K562 (cell line): Measurements from ENCODE around the gene POGZ. TPM values are rescaled to one million over a fixed set of nuclear protein-coding genes. Genes with fewer than 3 reads are reported as not detected.

Experiments used
- ATAC-seq: fragments of 200-7000 bp; cut with Tn5 transposase; 3 replicates; pipeline ENCODE4 v1.9.1; 2020; ENCODE audit warnings: moderate library complexity
- BruUV-seq: library from RNA; stranded (reverse); fragments of 400-500 nt; replicated peaks from 2 replicates; lab custom pipeline; 2021; lab: Mats Ljungman, UMichigan
- CTCF ChIA-PET: fragments of 300-600 bp; formaldehyde crosslinking; extraction: SDS; loops from one replicate; lab custom pipeline; 2021; ENCODE audit warnings: low intra/inter-chr PET ratio; lab: Yijun Ruan, JAX
- POLR2A ChIA-PET: fragments of 300-600, 350-650 bp; sonication (Branson Sonifier 250); formaldehyde crosslinking; extraction: SDS; loops from one replicate; lab custom pipeline; 2021; ENCODE audit warnings: antibody characterized with exemption, inconsistent platforms; lab: Yijun Ruan, JAX
- DNase-seq, 4 experiments: peaks; one replicate each; pipeline versions ENCODE4 v3.0.0 to v3.0.0-alpha.2; 2011 to 2018; ENCODE audit warnings: low spot score in 3 of 4, mixed read lengths in 3 of 4; ENCODE audit errors: extremely low read depth in 1 of 4
- FAIRE-seq: peaks from 2 replicates; lab custom pipeline; 2011; peaks lifted over from hg19 to GRCh38; lab: Jason Lieb, UNC
- H2AFZ ChIP-seq: 2 replicates; pipeline ENCODE4 v1.6.0; 2011; ENCODE audit warnings: low read depth, low read length, control low read depth, inconsistent platforms
- H3K27ac ChIP-seq: fragments of 200-600 bp; 3 replicates; pipeline ENCODE4 v1.8.0; 2011; ENCODE audit warnings: low read depth, mild to moderate bottlenecking, control low read depth, inconsistent platforms, low read length, moderate library complexity, mixed read lengths; ENCODE audit errors: extremely low read depth
- H3K27me3 ChIP-seq, 2 experiments: fragments of 300-600 bp in 1 of 2; 2 replicates in 1 of 2; 3 replicates in 1 of 2; pipeline versions ENCODE4 v1.6.0 to v1.8.0; 2011; ENCODE audit warnings: inconsistent platforms in 2 of 2, low read length in 2 of 2, mild to moderate bottlenecking in 1 of 2, mixed read lengths in 1 of 2, moderate library complexity in 1 of 2; ENCODE audit not compliant: control insufficient read depth in 2 of 2, insufficient read depth in 2 of 2
- H3K36me3 ChIP-seq: fragments of 300-600 bp; 3 replicates; pipeline ENCODE4 v1.8.0; 2011; ENCODE audit warnings: mild to moderate bottlenecking, low read length, inconsistent platforms; ENCODE audit not compliant: control insufficient read depth, insufficient read depth
- H3K4me1 ChIP-seq, 2 experiments: fragments of 200-600 bp in 1 of 2; replicated peaks in 1 of 2; 2 replicates in 1 of 2; 3 replicates in 1 of 2; pipeline versions ENCODE4 v1.5.1 to v1.8.0; 2011; ENCODE audit warnings: inconsistent platforms in 2 of 2, low read length in 2 of 2, mild to moderate bottlenecking in 1 of 2, mixed read lengths in 1 of 2, moderate library complexity in 1 of 2; ENCODE audit not compliant: control insufficient read depth in 2 of 2, insufficient read depth in 2 of 2
- H3K4me2 ChIP-seq: 2 replicates; pipeline ENCODE4 v1.6.1; 2011; ENCODE audit warnings: low read length, control low read depth, inconsistent platforms, mixed read lengths; ENCODE audit not compliant: insufficient read depth
- H3K4me3 ChIP-seq: fragments of 200-600 bp; sonication (generic), shearing (Covaris generic); 2 replicates; pipeline ENCODE4 v1.5.1; 2016; ENCODE audit warnings: control low read depth, inconsistent platforms
- H3K79me2 ChIP-seq: fragments of 200-600 bp; 3 replicates; pipeline ENCODE4 v1.8.0; 2011; ENCODE audit warnings: low read length, inconsistent platforms; ENCODE audit not compliant: control insufficient read depth, insufficient read depth
- H3K9ac ChIP-seq, 2 experiments: 2 replicates each; pipeline versions ENCODE4 v1.6.0 to v1.6.1; 2011; ENCODE audit warnings: low read depth in 2 of 2, low read length in 2 of 2, control low read depth in 1 of 2, inconsistent platforms in 1 of 2, mild to moderate bottlenecking in 1 of 2, mixed read lengths in 1 of 2; ENCODE audit not compliant: insufficient read depth in 1 of 2
- H3K9me1 ChIP-seq: one replicate; pipeline ENCODE4 v1.6.0; 2011; ENCODE audit warnings: inconsistent platforms, mild to moderate bottlenecking, low read length, moderate library complexity; ENCODE audit not compliant: control insufficient read depth, insufficient read depth
- H3K9me3 ChIP-seq: replicated peaks from 2 replicates; pipeline ENCODE4 v1.5.1; 2011; ENCODE audit warnings: low read depth, low read length, inconsistent platforms; ENCODE audit not compliant: control insufficient read depth, insufficient read depth
- H4K20me1 ChIP-seq: replicated peaks from 2 replicates; pipeline ENCODE4 v1.6.1; 2011; ENCODE audit warnings: low read length, inconsistent platforms, mixed read lengths; ENCODE audit not compliant: control insufficient read depth, insufficient read depth
- CTCF ChIP-seq, 3 experiments: IDR thresholded peaks in 2 of 3; conservative IDR thresholded peaks in 1 of 3; 2 replicates each; pipeline ENCODE4 v1.5.1; 2011 to 2012; ENCODE audit warnings: low read length in 3 of 3, mild to moderate bottlenecking in 3 of 3, control low read depth in 2 of 3, improper control_type of control experiment in 1 of 3, inconsistent platforms in 1 of 3, low read depth in 1 of 3, mixed read lengths in 1 of 3, moderate library complexity in 1 of 3; ENCODE audit not compliant: insufficient read depth in 2 of 3
- CTCFL ChIP-seq: IDR thresholded peaks from 2 replicates; pipeline ENCODE4 v1.6.1; 2011; ENCODE audit warnings: borderline replicate concordance, low read depth, mild to moderate bottlenecking, moderate library complexity, low read length; ENCODE audit not compliant: insufficient read depth, poor library complexity, severe bottlenecking
- ELF1 ChIP-seq: fragments of 200-800 bp; sonication (Bioruptor generic); IDR thresholded peaks from 2 replicates; pipeline ENCODE4 v1.6.1; 2016; ENCODE audit warnings: missing genetic modification characterization, missing compliant biosample characterization
- ESRRA ChIP-seq: fragments of 450-650 bp; IDR thresholded peaks from 2 replicates; pipeline ENCODE4 v1.6.1; 2014; ENCODE audit warnings: low read depth, mild to moderate bottlenecking, moderate library complexity, borderline replicate concordance
- GMEB1 ChIP-seq: fragments of 250-450 bp; sonication (Bioruptor Pico); IDR thresholded peaks from 2 replicates; pipeline ENCODE4 v1.4.0; 2020; ENCODE audit warnings: mild to moderate bottlenecking
- NFRKB ChIP-seq: fragments of 450-650 bp; IDR thresholded peaks from 2 replicates; pipeline ENCODE4 v1.6.1; 2016; ENCODE audit warnings: low read depth
- PKNOX1 ChIP-seq: fragments of 450-650 bp; IDR thresholded peaks from 2 replicates; pipeline ENCODE4 v1.6.1; 2016
- RFX1 ChIP-seq: fragments of 450-650 bp; IDR thresholded peaks from 2 replicates; pipeline ENCODE4 v1.6.1; 2016; ENCODE audit warnings: mild to moderate bottlenecking, moderate library complexity
- YBX1 ChIP-seq: fragments of 450-650 bp; IDR thresholded peaks from 2 replicates; pipeline ENCODE4 v1.7.1; 2016; ENCODE audit warnings: mild to moderate bottlenecking
- YY1 ChIP-seq, 3 experiments: IDR thresholded peaks; 2 replicates each; pipeline ENCODE4 v1.6.1; 2011; ENCODE audit warnings: low read length in 2 of 3, mild to moderate bottlenecking in 2 of 3, moderate library complexity in 2 of 3, borderline replicate concordance in 1 of 3, control low read depth in 1 of 3, low read depth in 1 of 3; ENCODE audit not compliant: insufficient read depth in 3 of 3, insufficient replicate concordance in 2 of 3, control insufficient read depth in 1 of 3, insufficient read length in 1 of 3; ENCODE audit errors: extremely low read depth in 1 of 3
- ZNF316 ChIP-seq: fragments of 450-650 bp; IDR thresholded peaks from 2 replicates; pipeline ENCODE4 v1.6.1; 2016
- ZNF384 ChIP-seq: IDR thresholded peaks from 2 replicates; pipeline ENCODE4 v1.6.1; 2012; ENCODE audit warnings: low read depth, low read length, improper control_type of control experiment
- ZNF395 ChIP-seq: fragments of 200-800 bp; sonication (Bioruptor generic); IDR thresholded peaks from 2 replicates; pipeline ENCODE4 v1.6.1; 2017; ENCODE audit warnings: missing genetic modification characterization, missing compliant biosample characterization
- WGBS: fragments of 100-300 bp; shearing (Covaris generic); methylation state at CpG from one replicate; pipeline ENCODE4 v1.1.6; 2016; ENCODE audit warnings: low coverage, mixed read lengths; ENCODE audit not compliant: insufficient coverage; ENCODE audit errors: missing lambda C conversion rate; 5-methylcytosine and 5-hydroxymethylcytosine counted together
- in situ Hi-C: fragments of 300-500 bp; cut with MboI; formaldehyde crosslinking; loops from 4 replicates; pipeline ENCODE4 v1.15.0; 2018; ENCODE audit warnings: inconsistent platforms, mixed read lengths
- intact Hi-C: fragments of 100-400 bp; cut with micrococcal nuclease; formaldehyde crosslinking; loops from 2 replicates; pipeline ENCODE4 v1.14.2; 2022
- polyA plus RNA-seq, 8 experiments: library from polyadenylated mRNA; depleted of rRNA in 4 of 8; stranded (reverse) in 5 of 8; unstranded in 3 of 8; fragments of >200 nt; fragmentation: Nextera tagmentation in 2 of 8; fragmentation: Illumina TruSeq in 1 of 8; extraction: Ambion mirVana in 2 of 8; extraction: Trizol in 1 of 8; gene quantifications; 2 replicates each; pipeline versions ENCODE4 v1.2.1 to v1.2.3, GENCODE V29; 2011 to 2014; ENCODE audit warnings: inconsistent platforms in 1 of 8, missing spikeins in 1 of 8
- total RNA-seq, 7 experiments: library from RNA; depleted of rRNA in 6 of 7; stranded (reverse); fragments of >200 nt in 6 of 7; fragmentation: Illumina TruSeq in 2 of 7; extraction: Trizol in 2 of 7; gene quantifications; 2 replicates each; pipeline versions ENCODE4 v1.2.1 to v1.2.3, GENCODE V29; 2011 to 2021; ENCODE audit warnings: low replicate concordance in 1 of 7

Gene POGZ
- total and polyA plus RNA-seq, 9 of the 15 experiments (the other 6 are each of a cell fraction or from before 2014, with no cell fraction given) = 9.4 to 40.6 (median 21.6) TPM

- TF ChIP-seq CTCF (IDR thresholded peaks at IDR 0.05 in 2 of 3, conservative IDR thresholded peaks at IDR 0.05 in 1 of 3; ENCODE audit: insufficient read depth in 2 of 3, low read depth in 1 of 3, low read length in 3 of 3) (peak; percentile 33 to 49 (median 35); a peak in 4 of 6 replicates), YBX1 (no peak), ESRRA (peak; percentile 74; the same call in 1 of the 2 replicates), YY1 (IDR thresholded peaks at IDR 0.05; ENCODE audit: borderline replicate concordance in 1 of 3, control insufficient read depth in 1 of 3, extremely low read depth in 1 of 3, insufficient read depth in 3 of 3, insufficient read length in 1 of 3, insufficient replicate concordance in 2 of 3, low read depth in 1 of 3, low read length in 2 of 3) (peak in 1 of 3 experiments; percentile 22), ZNF384 (peak; percentile 87), ELF1 (peak; percentile 57; the same call in 1 of the 2 replicates), GMEB1 (no peak), ZNF316 (peak; percentile 22), CTCFL (peak; percentile 50), PKNOX1 (no peak), RFX1 (0 out of 2 replicates have a peak, but pooled peaks have one; percentile 29), NFRKB (no peak), ZNF395 (CRISPR knock-in tag) (0 out of 2 replicates have a peak, but pooled peaks have one; percentile 25)
- TF ChIP-seq, all 486 proteins: peak for 9
- Histone ChIP-seq H3K27me3 (peaks cover 4 to 8% of the 10 kb centered on the region in 2 experiments; a peak in 3 of 5 replicates), H3K9me3 (no peaks in the 10 kb centered on the region; the same call in 1 of the 2 replicates), H3K79me2 (no peaks in the 10 kb centered on the region), H3K4me3 (no peak overlapping the region), H3K4me2 (no peak overlapping the region), H3K36me3 (no peaks in the 10 kb centered on the region), H3K9me1 (no peaks in the 10 kb centered on the region), H3K4me1 (peaks cover 0 to 7% of the 10 kb centered on the region in 2 experiments; a peak in 3 of 5 replicates), H3K9ac (no peak overlapping the region), H4K20me1 (no peaks in the 10 kb centered on the region), H2AFZ (peak overlapping the region; percentile 45; the same call in 1 of the 2 replicates), H3K27ac (no peak overlapping the region)
- 23% methylated on average over 5 of the region's 10 CpGs for WGBS
- FAIRE-seq (peak; percentile 23), DNase-seq (peak; percentile 32 to 46 (median 39)), ATAC-seq (peak; percentile 86)
- in situ Hi-C loops (no loop called here), intact Hi-C loops (no loop called here)
- ChIA-PET CTCF (no interaction called here), POLR2A (no interaction called here)
- BruUV-seq = no TSS peak
Observed at GRCh38 chr1:151501474-151501873, 42.2 kb upstream of the POGZ start.
